Renal cortical epithelial cell (primary cell): ENCODE data around the gene CRYBA2. TPM values are rescaled to one million over a fixed set of nuclear protein-coding genes. Genes with fewer than 3 reads are reported as not detected.

ENCODE experiments used
- DNase-seq: peaks from one replicate; pipeline ENCODE4 v3.0.0-alpha.2; 2011; ENCODE audit warnings: low read depth
- total RNA-seq: library from RNA; depleted of rRNA; stranded (reverse); fragments of >200 nt; gene quantifications from 2 replicates; pipeline ENCODE4 v1.2.3, GENCODE V29; 2014

CRYBA2 gene
- total RNA-seq, 1 donor from 2014 or later: not detected

GRCh38 chr2:218956039-218956438 is 37.2 kb downstream of the CRYBA2 start:
- no peak for DNase-seq

- DNase-seq: no peak
Observed at GRCh38 chr2:218954541-218955300, 38.5 kb downstream of the CRYBA2 start.

- DNase-seq: no peak
Observed at GRCh38 chr2:218953366-218953954, 39.8 kb downstream of the CRYBA2 start.

- no peak for DNase-seq
Observed at GRCh38 chr2:218952160-218952559, 41.1 kb downstream of the CRYBA2 start.

- no peak for DNase-seq
Observed at GRCh38 chr2:218946621-218947020, 46.6 kb downstream of the CRYBA2 start.

GRCh38 chr2:218944759-218945404 is 48.3 kb downstream of the CRYBA2 start:
- DNase-seq: no peak

Other genes starting within 250 kb of the CRYBA2 start
- gene CYP27A1, start 211.3 kb downstream of the CRYBA2 start, total RNA-seq: 18.6 and 42.8 TPM in 2 replicates
- not detected in 2 replicates for gene PRKAG3, start 161.6 kb downstream of the CRYBA2 start, total RNA-seq
- gene WNT6, start 133.6 kb downstream of the CRYBA2 start, total RNA-seq: 3.5 TPM in 1 of 2 replicates, not detected in the other
- gene WNT10A, start 112.6 kb downstream of the CRYBA2 start, total RNA-seq: 13.5 and 21.5 TPM in 2 replicates
- gene CDK5R2, start 33.8 kb downstream of the CRYBA2 start, total RNA-seq: 0.10 TPM in 1 of 2 replicates, not detected in the other
- gene FEV, start 8.2 kb downstream of the CRYBA2 start, total RNA-seq: not detected in 2 replicates
- gene CFAP65, start 48.1 kb upstream of the CRYBA2 start, total RNA-seq: 0.65 TPM in 1 of 2 replicates, not detected in the other
- 0.25 TPM in 1 of 2 replicates, not detected in the other for gene IHH, start 67.5 kb upstream of the CRYBA2 start, total RNA-seq
- gene NHEJ1, start 167.4 kb upstream of the CRYBA2 start, total RNA-seq: 18.4 and 24.6 TPM in 2 replicates
- 1.0 and 1.6 TPM in 2 replicates for gene SLC23A3, start 176.6 kb upstream of the CRYBA2 start, total RNA-seq
- 39.1 and 46.3 TPM in 2 replicates for gene CNPPD1, start 183.5 kb upstream of the CRYBA2 start, total RNA-seq
- 65.6 and 73.5 TPM in 2 replicates for gene RETREG2, start 184.9 kb upstream of the CRYBA2 start, total RNA-seq
- 18.4 and 30.9 TPM in 2 replicates for gene ZFAND2B, start 213.4 kb upstream of the CRYBA2 start, total RNA-seq
- 17.2 and 23.9 TPM in 2 replicates for gene ABCB6, start 225.5 kb upstream of the CRYBA2 start, total RNA-seq
- 21.2 and 78.7 TPM in 2 replicates for gene ATG9A, start 236.2 kb upstream of the CRYBA2 start, total RNA-seq
- gene ANKZF1, start 236.4 kb upstream of the CRYBA2 start, total RNA-seq: 35.8 and 53.4 TPM in 2 replicates